K562 (cell line): Measurements from ENCODE around the gene NECAB2. TPM values are rescaled to one million over a fixed set of nuclear protein-coding genes. Genes with fewer than 3 reads are reported as not detected.

Source experiments
- BCOR ChIP-seq: fragments of 450-650 bp; IDR thresholded peaks from 2 replicates; pipeline ENCODE4 v1.6.1; 2016
- CBX8 ChIP-seq: fragments of 200-600 bp; sonication (generic); IDR thresholded peaks from 2 replicates; pipeline ENCODE4 v1.6.1; 2012; ENCODE audit warnings: borderline replicate concordance, mixed run types, low read depth, mild to moderate bottlenecking, moderate library complexity, mixed read lengths, low read length, control low read depth, inconsistent platforms; ENCODE audit not compliant: poor library complexity, severe bottlenecking; ENCODE audit errors: extremely low read depth
- HDAC2 ChIP-seq: fragments of 450-650 bp; IDR thresholded peaks from 2 replicates; pipeline ENCODE4 v1.6.1; 2016; ENCODE audit warnings: mild to moderate bottlenecking
- MEF2A ChIP-seq: IDR thresholded peaks from 2 replicates; pipeline ENCODE4 v1.6.1; 2011; ENCODE audit warnings: low read depth, mild to moderate bottlenecking, low read length, moderate library complexity; ENCODE audit not compliant: control insufficient read depth
- PCBP1 ChIP-seq: fragments of 200-400 bp; formaldehyde crosslinking; IDR thresholded peaks from 2 replicates; pipeline ENCODE4 v1.6.1; 2018; ENCODE audit warnings: mild to moderate bottlenecking, low read depth, low read length; ENCODE audit not compliant: poor library complexity, severe bottlenecking
- PHF8 ChIP-seq: fragments of 200-600 bp; sonication (generic); IDR thresholded peaks from 2 replicates; pipeline ENCODE4 v1.6.1; 2012; ENCODE audit warnings: mixed run types, mild to moderate bottlenecking, inconsistent platforms, low read length, moderate library complexity, borderline replicate concordance
- POLR3G ChIP-seq: IDR thresholded peaks from 2 replicates; pipeline ENCODE4 v1.6.1; 2011; ENCODE audit not compliant: insufficient read length, insufficient replicate concordance; ENCODE audit errors: extremely low read depth
- PTBP1 ChIP-seq: fragments of 200-400 bp; formaldehyde crosslinking; IDR thresholded peaks from 2 replicates; pipeline ENCODE4 v1.6.1; 2017; ENCODE audit warnings: low read depth, low read length
- YY1 ChIP-seq, 3 experiments: IDR thresholded peaks; 2 replicates each; pipeline ENCODE4 v1.6.1; 2011; ENCODE audit warnings: low read length in 2 of 3, mild to moderate bottlenecking in 2 of 3, moderate library complexity in 2 of 3, borderline replicate concordance in 1 of 3, control low read depth in 1 of 3, low read depth in 1 of 3; ENCODE audit not compliant: insufficient read depth in 3 of 3, insufficient replicate concordance in 2 of 3, control insufficient read depth in 1 of 3, insufficient read length in 1 of 3; ENCODE audit errors: extremely low read depth in 1 of 3
- ZC3H11A ChIP-seq: IDR thresholded peaks from 2 replicates; pipeline ENCODE4 v1.6.1; 2012; ENCODE audit warnings: low read depth, low read length, improper control_type of control experiment
- ZNF124 ChIP-seq: sonication (generic); formaldehyde crosslinking; IDR thresholded peaks from 2 replicates; pipeline ENCODE4 v1.8.1; 2022; ENCODE audit warnings: missing genetic modification reagents
- ZNF766 ChIP-seq: fragments of 200-800 bp; sonication (Bioruptor generic); conservative IDR thresholded peaks from 2 replicates; pipeline ENCODE4 v1.6.1; 2016; ENCODE audit warnings: missing genetic modification characterization, missing compliant biosample characterization
- polyA plus RNA-seq, 8 experiments: library from polyadenylated mRNA; depleted of rRNA in 4 of 8; stranded (reverse) in 5 of 8; unstranded in 3 of 8; fragments of >200 nt; fragmentation: Nextera tagmentation in 2 of 8; fragmentation: Illumina TruSeq in 1 of 8; extraction: Ambion mirVana in 2 of 8; extraction: Trizol in 1 of 8; gene quantifications; 2 replicates each; pipeline versions ENCODE4 v1.2.1 to v1.2.3, GENCODE V29; 2011 to 2014; ENCODE audit warnings: inconsistent platforms in 1 of 8, missing spikeins in 1 of 8
- total RNA-seq, 7 experiments: library from RNA; depleted of rRNA in 6 of 7; stranded (reverse); fragments of >200 nt in 6 of 7; fragmentation: Illumina TruSeq in 2 of 7; extraction: Trizol in 2 of 7; gene quantifications; 2 replicates each; pipeline versions ENCODE4 v1.2.1 to v1.2.3, GENCODE V29; 2011 to 2021; ENCODE audit warnings: low replicate concordance in 1 of 7
- TF ChIP-seq, protein P1 (sequence below), 3 experiments: IDR thresholded peaks in 2 of 3; conservative IDR thresholded peaks in 1 of 3; 2 replicates each; pipeline ENCODE4 v1.5.1; 2011 to 2012; ENCODE audit warnings: low read length in 3 of 3, mild to moderate bottlenecking in 3 of 3, control low read depth in 2 of 3, improper control_type of control experiment in 1 of 3, inconsistent platforms in 1 of 3, low read depth in 1 of 3, mixed read lengths in 1 of 3, moderate library complexity in 1 of 3; ENCODE audit not compliant: insufficient read depth in 2 of 3
- TF ChIP-seq, protein P2 (sequence below): fragments of 200-400 bp; formaldehyde crosslinking; IDR thresholded peaks from 2 replicates; pipeline ENCODE4 v1.6.1; 2017; ENCODE audit warnings: mild to moderate bottlenecking, low read depth, low read length, moderate library complexity
- TF ChIP-seq, protein P3 (sequence below), 2 experiments: fragments of 450-650 bp in 1 of 2; sonication (generic) in 1 of 2; formaldehyde crosslinking; conservative IDR thresholded peaks; 2 replicates each; pipeline versions ENCODE4 v1.4.0 to v1.8.1; 2020 to 2022; ENCODE audit warnings: mild to moderate bottlenecking in 1 of 2, missing genetic modification reagents in 1 of 2
- TF ChIP-seq, protein P4 (sequence below): fragments of 250-450 bp; sonication (Bioruptor Pico); IDR thresholded peaks from 2 replicates; pipeline ENCODE4 v1.4.0; 2020; ENCODE audit warnings: mild to moderate bottlenecking, moderate library complexity, borderline replicate concordance

The NECAB2 gene
- total and polyA plus RNA-seq, 9 of the 15 experiments (the other 6 are each of a cell fraction or from before 2014, with no cell fraction given) = 0.03 to 0.28 TPM; not detected in 7

DNA sequence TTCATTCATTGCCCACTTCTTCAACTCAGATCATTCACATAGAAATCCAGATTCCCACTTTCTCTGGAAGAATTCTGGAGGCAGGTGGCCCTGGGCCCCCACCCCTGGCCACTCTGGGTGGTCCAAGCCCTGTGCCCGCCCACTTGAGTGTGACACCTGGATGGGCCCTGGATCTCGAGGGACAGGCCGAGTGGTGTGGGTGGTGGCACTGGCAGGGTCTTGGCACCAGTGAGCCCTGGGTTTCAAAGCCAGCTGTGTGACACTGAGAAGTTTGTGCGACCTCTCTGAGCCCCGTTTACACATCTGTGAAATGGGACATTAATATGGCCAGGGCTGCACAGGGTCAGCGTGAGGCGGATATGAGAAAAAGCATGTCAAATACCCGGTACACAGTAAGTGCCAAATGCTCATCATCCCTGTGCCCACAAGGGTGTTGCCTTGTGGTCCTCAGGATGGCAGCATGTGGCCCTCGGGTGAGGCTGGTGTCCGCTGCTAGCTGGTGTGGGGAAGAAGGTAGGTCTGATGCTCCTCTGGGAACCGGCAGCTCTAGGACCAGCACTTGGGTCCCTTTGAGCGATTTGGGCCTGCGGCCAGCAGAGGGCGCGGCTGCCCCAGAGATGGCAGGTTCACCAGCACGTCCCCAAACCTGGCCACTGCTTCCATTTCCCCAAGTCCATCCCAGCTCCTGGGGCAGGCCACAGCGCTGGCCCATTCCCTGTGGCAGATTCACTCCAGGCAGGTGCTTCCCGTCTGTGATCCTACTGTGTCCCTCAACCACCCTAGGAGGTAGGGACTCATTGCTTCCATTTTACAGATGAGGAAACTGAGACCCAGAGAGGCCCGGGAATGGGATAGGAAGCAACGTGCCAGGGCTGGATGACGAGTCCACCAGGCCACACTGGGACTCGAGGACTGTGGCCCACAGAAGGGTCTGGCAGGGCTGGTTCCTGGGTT is 11.4 kb upstream of the NECAB2 start (continued):
- TF ChIP-seq BCOR (peak; percentile 95), CBX8 (no peak), MEF2A (no peak), ZNF766 (no peak), PTBP1 (peak; percentile 74; the same call in 1 of the 2 replicates), PHF8 (no peak), ZNF124 (CRISPR knock-in tag) (no peak), PCBP1 (no peak), POLR3G (no peak), HDAC2 (peak; percentile 33; the same call in 1 of the 2 replicates), YY1 (IDR thresholded peaks at IDR 0.05; ENCODE audit: borderline replicate concordance in 1 of 3, control insufficient read depth in 1 of 3, extremely low read depth in 1 of 3, insufficient read depth in 3 of 3, insufficient read length in 1 of 3, insufficient replicate concordance in 2 of 3, low read depth in 1 of 3, low read length in 2 of 3) (no peak), ZC3H11A (no peak)
- TF ChIP-seq, protein P1, sequence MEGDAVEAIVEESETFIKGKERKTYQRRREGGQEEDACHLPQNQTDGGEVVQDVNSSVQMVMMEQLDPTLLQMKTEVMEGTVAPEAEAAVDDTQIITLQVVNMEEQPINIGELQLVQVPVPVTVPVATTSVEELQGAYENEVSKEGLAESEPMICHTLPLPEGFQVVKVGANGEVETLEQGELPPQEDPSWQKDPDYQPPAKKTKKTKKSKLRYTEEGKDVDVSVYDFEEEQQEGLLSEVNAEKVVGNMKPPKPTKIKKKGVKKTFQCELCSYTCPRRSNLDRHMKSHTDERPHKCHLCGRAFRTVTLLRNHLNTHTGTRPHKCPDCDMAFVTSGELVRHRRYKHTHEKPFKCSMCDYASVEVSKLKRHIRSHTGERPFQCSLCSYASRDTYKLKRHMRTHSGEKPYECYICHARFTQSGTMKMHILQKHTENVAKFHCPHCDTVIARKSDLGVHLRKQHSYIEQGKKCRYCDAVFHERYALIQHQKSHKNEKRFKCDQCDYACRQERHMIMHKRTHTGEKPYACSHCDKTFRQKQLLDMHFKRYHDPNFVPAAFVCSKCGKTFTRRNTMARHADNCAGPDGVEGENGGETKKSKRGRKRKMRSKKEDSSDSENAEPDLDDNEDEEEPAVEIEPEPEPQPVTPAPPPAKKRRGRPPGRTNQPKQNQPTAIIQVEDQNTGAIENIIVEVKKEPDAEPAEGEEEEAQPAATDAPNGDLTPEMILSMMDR (IDR thresholded peaks at IDR 0.05 in 2 of 3, conservative IDR thresholded peaks at IDR 0.05 in 1 of 3; ENCODE audit: insufficient read depth in 2 of 3, low read depth in 1 of 3, low read length in 3 of 3) = peak; percentile 96 to 98 (median 96)
- TF ChIP-seq, protein P2, sequence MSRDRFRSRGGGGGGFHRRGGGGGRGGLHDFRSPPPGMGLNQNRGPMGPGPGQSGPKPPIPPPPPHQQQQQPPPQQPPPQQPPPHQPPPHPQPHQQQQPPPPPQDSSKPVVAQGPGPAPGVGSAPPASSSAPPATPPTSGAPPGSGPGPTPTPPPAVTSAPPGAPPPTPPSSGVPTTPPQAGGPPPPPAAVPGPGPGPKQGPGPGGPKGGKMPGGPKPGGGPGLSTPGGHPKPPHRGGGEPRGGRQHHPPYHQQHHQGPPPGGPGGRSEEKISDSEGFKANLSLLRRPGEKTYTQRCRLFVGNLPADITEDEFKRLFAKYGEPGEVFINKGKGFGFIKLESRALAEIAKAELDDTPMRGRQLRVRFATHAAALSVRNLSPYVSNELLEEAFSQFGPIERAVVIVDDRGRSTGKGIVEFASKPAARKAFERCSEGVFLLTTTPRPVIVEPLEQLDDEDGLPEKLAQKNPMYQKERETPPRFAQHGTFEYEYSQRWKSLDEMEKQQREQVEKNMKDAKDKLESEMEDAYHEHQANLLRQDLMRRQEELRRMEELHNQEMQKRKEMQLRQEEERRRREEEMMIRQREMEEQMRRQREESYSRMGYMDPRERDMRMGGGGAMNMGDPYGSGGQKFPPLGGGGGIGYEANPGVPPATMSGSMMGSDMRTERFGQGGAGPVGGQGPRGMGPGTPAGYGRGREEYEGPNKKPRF = no peak
- TF ChIP-seq, protein P3, sequence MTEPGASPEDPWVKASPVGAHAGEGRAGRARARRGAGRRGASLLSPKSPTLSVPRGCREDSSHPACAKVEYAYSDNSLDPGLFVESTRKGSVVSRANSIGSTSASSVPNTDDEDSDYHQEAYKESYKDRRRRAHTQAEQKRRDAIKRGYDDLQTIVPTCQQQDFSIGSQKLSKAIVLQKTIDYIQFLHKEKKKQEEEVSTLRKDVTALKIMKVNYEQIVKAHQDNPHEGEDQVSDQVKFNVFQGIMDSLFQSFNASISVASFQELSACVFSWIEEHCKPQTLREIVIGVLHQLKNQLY (CRISPR knock-in tag; conservative IDR thresholded peaks at IDR 0.05) = no peak
- TF ChIP-seq, protein P4, sequence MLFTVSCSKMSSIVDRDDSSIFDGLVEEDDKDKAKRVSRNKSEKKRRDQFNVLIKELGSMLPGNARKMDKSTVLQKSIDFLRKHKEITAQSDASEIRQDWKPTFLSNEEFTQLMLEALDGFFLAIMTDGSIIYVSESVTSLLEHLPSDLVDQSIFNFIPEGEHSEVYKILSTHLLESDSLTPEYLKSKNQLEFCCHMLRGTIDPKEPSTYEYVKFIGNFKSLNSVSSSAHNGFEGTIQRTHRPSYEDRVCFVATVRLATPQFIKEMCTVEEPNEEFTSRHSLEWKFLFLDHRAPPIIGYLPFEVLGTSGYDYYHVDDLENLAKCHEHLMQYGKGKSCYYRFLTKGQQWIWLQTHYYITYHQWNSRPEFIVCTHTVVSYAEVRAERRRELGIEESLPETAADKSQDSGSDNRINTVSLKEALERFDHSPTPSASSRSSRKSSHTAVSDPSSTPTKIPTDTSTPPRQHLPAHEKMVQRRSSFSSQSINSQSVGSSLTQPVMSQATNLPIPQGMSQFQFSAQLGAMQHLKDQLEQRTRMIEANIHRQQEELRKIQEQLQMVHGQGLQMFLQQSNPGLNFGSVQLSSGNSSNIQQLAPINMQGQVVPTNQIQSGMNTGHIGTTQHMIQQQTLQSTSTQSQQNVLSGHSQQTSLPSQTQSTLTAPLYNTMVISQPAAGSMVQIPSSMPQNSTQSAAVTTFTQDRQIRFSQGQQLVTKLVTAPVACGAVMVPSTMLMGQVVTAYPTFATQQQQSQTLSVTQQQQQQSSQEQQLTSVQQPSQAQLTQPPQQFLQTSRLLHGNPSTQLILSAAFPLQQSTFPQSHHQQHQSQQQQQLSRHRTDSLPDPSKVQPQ (CRISPR knock-in tag) = no peak
